GM23338 (cell line): ENCODE measurements around the gene FGF3. TPM values are rescaled to one million over a fixed set of nuclear protein-coding genes. Genes with fewer than 3 reads are reported as not detected.

Experiments used
- ATAC-seq: fragments of 200-7000 bp; cut with Tn5 transposase; 3 replicates; pipeline ENCODE4 v1.9.1; 2020
- DNase-seq: peaks from one replicate; pipeline ENCODE4 v3.0.0-alpha.2; 2015; ENCODE audit warnings: low spot score
- H2AFZ ChIP-seq: fragments of 200-600 bp; sonication (generic); 2 replicates; pipeline ENCODE4 v1.8.0; 2016; ENCODE audit warnings: antibody characterized with exemption, mild to moderate bottlenecking, moderate library complexity
- H3F3A ChIP-seq: fragments of 200-600 bp; sonication (generic); replicated peaks from 2 replicates; pipeline ENCODE4 v1.8.0; 2017; ENCODE audit warnings: antibody characterized with exemption, mixed run types, low read depth
- H3K27ac ChIP-seq: fragments of 200-600 bp; sonication (generic); 2 replicates; pipeline ENCODE4 v1.6.1; 2016; ENCODE audit warnings: low read depth
- H3K27me3 ChIP-seq: fragments of 200-600 bp; sonication (generic); 2 replicates; pipeline ENCODE4 v1.8.0; 2016; ENCODE audit warnings: mild to moderate bottlenecking, mixed run types, moderate library complexity; ENCODE audit not compliant: insufficient read depth
- H3K36me3 ChIP-seq: fragments of 200-600 bp; sonication (generic); 2 replicates; pipeline ENCODE4 v1.8.0; 2016; ENCODE audit warnings: mild to moderate bottlenecking; ENCODE audit not compliant: insufficient read depth
- H3K4me1 ChIP-seq: fragments of 200-600 bp; sonication (generic); 2 replicates; pipeline ENCODE4 v1.8.0; 2016; ENCODE audit warnings: mild to moderate bottlenecking, moderate library complexity; ENCODE audit not compliant: insufficient read depth
- H3K4me2 ChIP-seq: fragments of 200-600 bp; sonication (generic); 2 replicates; pipeline ENCODE4 v1.7.1; 2017; ENCODE audit warnings: mixed run types
- H3K4me3 ChIP-seq: fragments of 200-600 bp; sonication (generic); 2 replicates; pipeline ENCODE4 v1.6.1; 2016; ENCODE audit warnings: mixed run types
- H3K79me2 ChIP-seq: fragments of 200-600 bp; sonication (generic); replicated peaks from 2 replicates; pipeline ENCODE4 v1.8.0; 2017; ENCODE audit warnings: mild to moderate bottlenecking; ENCODE audit not compliant: insufficient read depth
- H3K9me2 ChIP-seq: fragments of 200-600 bp; sonication (generic); 2 replicates; pipeline ENCODE4 v1.8.0; 2017; ENCODE audit not compliant: insufficient read depth
- H4K20me1 ChIP-seq: fragments of 200-600 bp; sonication (generic); replicated peaks from 2 replicates; pipeline ENCODE4 v1.8.0; 2017; ENCODE audit warnings: mild to moderate bottlenecking; ENCODE audit not compliant: insufficient read depth
- H3K27ac Mint-ChIP-seq: 2 replicates; pipeline ENCODE4 v1.8.0; 2020; ENCODE audit warnings: inconsistent platforms, mild to moderate bottlenecking, moderate library complexity, mixed read lengths
- H3K27me3 Mint-ChIP-seq: 3 replicates; pipeline ENCODE4 v1.8.0; 2022; ENCODE audit warnings: low read depth, mild to moderate bottlenecking, moderate library complexity, mixed read lengths, inconsistent platforms; ENCODE audit not compliant: insufficient read depth, poor library complexity
- H3K36me3 Mint-ChIP-seq: 3 replicates; pipeline ENCODE4 v1.8.0; 2021; ENCODE audit warnings: low read depth, mild to moderate bottlenecking, inconsistent platforms, moderate library complexity, mixed read lengths
- H3K4me1 Mint-ChIP-seq: 3 replicates; pipeline ENCODE4 v1.8.0; 2020; ENCODE audit warnings: mild to moderate bottlenecking, inconsistent platforms, mixed read lengths
- H3K4me3 Mint-ChIP-seq: 3 replicates; pipeline ENCODE4 v1.8.0; 2021; ENCODE audit warnings: moderate library complexity, mild to moderate bottlenecking, inconsistent platforms, mixed read lengths
- H3K9me3 Mint-ChIP-seq: 3 replicates; pipeline ENCODE4 v1.8.0; 2020; ENCODE audit warnings: moderate library complexity, mild to moderate bottlenecking, inconsistent platforms, mixed read lengths
- CTCF ChIP-seq, 2 experiments: fragments of 200-600 bp in 1 of 2; sonication (generic) in 1 of 2; conservative IDR thresholded peaks; 2 replicates each; pipeline versions ENCODE4 v1.5.1 to v1.6.1; 2016 to 2017; ENCODE audit warnings: antibody characterized with exemption in 2 of 2, low read depth in 2 of 2, mild to moderate bottlenecking in 2 of 2, moderate library complexity in 1 of 2
- ETS1 ChIP-seq: IDR thresholded peaks from 2 replicates; pipeline ENCODE4 v1.6.1; 2016; ENCODE audit warnings: antibody characterized with exemption
- EZH2phosphoT487 ChIP-seq: fragments of 200-600 bp; sonication (generic); IDR thresholded peaks from one replicate; pipeline ENCODE4 v1.8.1; 2018; ENCODE audit warnings: antibody characterized with exemption; ENCODE audit not compliant: unreplicated experiment
- REST ChIP-seq: IDR thresholded peaks from one replicate; pipeline ENCODE4 v1.6.1; 2018; ENCODE audit warnings: antibody characterized with exemption; ENCODE audit not compliant: unreplicated experiment
- polyA plus RNA-seq: library from polyadenylated mRNA; unstranded; fragments of >200 nt; fragmentation: Nextera tagmentation; extraction: Ambion mirVana; gene quantifications from 2 replicates; pipeline ENCODE4 v1.2.1, GENCODE V29; 2016
- total RNA-seq: library from RNA; depleted of rRNA; stranded (reverse); fragments of >200 nt; shearing (Covaris generic); gene quantifications from 2 replicates; pipeline ENCODE4 v1.2.3, GENCODE V29; 2014

Gene FGF3
- total and polyA plus RNA-seq, 2 experiments from 2014 or later, result 1.2 TPM; not detected in 1

- H3K79me2 ChIP-seq, result no peaks in the 10 kb centered on the region
Measured at GRCh38 chr11:69810289-69811118, 8.7 kb downstream of the FGF3 start.

More at GRCh38 chr11:69810289-69811118, 8.7 kb downstream of the FGF3 start:
- no peak overlapping the region for H3K4me3 ChIP-seq
- peaks cover 5% of the 10 kb centered on the region for H3K4me1 Mint-ChIP-seq
- TF ChIP-seq REST (no peak), ETS1 (no peak), EZH2phosphoT487 (no peak), CTCF (conservative IDR thresholded peaks at IDR 0.05; ENCODE audit: low read depth in 2 of 2) (no peak)
- H3K36me3 Mint-ChIP-seq, result no peaks in the 10 kb centered on the region; the same call in 2 of the 3 replicates
- no peak overlapping the region for H2AFZ ChIP-seq
- H3K27me3 ChIP-seq, result peaks cover 9% of the 10 kb centered on the region
- no peaks in the 10 kb centered on the region for H3K4me1 ChIP-seq
- no peaks in the 10 kb centered on the region for H4K20me1 ChIP-seq
- ATAC-seq (no peak), DNase-seq (no peak)
- peaks cover 30% of the 10 kb centered on the region for H3K27me3 Mint-ChIP-seq
- H3F3A ChIP-seq, result no peaks in the 10 kb centered on the region
- H3K36me3 ChIP-seq, result no peaks in the 10 kb centered on the region
- no peaks in the 10 kb centered on the region for H3K9me2 ChIP-seq
- H3K9me3 Mint-ChIP-seq, result peaks cover 3% of the 10 kb centered on the region; the same call in 2 of the 3 replicates
- H3K27ac ChIP-seq, result no peak overlapping the region
- no peak overlapping the region for H3K27ac Mint-ChIP-seq
- no peak overlapping the region for H3K4me2 ChIP-seq
- no peak overlapping the region for H3K4me3 Mint-ChIP-seq
